B cell (primary cell): Measurements from ENCODE around the gene ITGB2.

Source experiments
- EZH2 ChIP-seq: IDR thresholded peaks from 2 replicates; pipeline ENCODE4 v1.6.1; 2012; ENCODE audit warnings: borderline replicate concordance, low read depth, mild to moderate bottlenecking, moderate library complexity, low read length; ENCODE audit not compliant: insufficient read depth, poor library complexity, severe bottlenecking
- TF ChIP-seq, protein P1 (sequence below): fragments of 200-600 bp; IDR thresholded peaks from one replicate; pipeline ENCODE4 v1.8.0; 2022; ENCODE audit warnings: antibody characterized with exemption, mild to moderate bottlenecking

DNA sequence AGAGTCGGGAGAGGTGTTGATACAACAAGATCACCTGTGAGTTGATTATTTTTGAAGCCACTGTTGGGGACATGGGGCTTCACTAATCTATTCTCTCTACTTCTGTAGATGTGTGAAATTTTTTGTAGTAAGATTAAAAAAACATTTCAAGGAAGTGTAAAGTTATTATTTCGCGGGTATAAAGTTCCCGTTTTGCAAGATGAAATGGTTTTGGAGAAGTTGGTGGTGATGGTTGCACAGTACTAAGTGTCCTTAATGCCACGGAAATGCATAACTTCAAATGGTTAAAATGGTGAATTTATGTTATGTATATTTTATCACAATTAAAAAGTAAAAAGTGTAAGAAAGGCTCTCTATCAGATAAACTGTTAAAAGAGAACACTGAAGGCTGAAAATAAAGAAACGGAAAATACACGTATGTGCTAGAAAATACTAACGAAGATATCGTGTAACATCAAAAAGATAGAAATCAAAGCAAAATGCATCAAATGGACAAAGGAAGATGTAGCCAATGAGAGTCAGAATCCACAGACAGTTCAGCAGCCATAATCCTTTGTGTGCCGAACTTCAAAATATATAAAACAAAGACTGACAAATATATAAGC is 2.9 kb upstream of the ITGB2 start:
- TF ChIP-seq, protein P1, sequence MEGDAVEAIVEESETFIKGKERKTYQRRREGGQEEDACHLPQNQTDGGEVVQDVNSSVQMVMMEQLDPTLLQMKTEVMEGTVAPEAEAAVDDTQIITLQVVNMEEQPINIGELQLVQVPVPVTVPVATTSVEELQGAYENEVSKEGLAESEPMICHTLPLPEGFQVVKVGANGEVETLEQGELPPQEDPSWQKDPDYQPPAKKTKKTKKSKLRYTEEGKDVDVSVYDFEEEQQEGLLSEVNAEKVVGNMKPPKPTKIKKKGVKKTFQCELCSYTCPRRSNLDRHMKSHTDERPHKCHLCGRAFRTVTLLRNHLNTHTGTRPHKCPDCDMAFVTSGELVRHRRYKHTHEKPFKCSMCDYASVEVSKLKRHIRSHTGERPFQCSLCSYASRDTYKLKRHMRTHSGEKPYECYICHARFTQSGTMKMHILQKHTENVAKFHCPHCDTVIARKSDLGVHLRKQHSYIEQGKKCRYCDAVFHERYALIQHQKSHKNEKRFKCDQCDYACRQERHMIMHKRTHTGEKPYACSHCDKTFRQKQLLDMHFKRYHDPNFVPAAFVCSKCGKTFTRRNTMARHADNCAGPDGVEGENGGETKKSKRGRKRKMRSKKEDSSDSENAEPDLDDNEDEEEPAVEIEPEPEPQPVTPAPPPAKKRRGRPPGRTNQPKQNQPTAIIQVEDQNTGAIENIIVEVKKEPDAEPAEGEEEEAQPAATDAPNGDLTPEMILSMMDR = no peak
- TF ChIP-seq EZH2 = no peak
